GM19395 (cell line): Measurements from ENCODE around the gene PKN3.

Experiments used
- ATAC-seq: cut with Tn5 transposase; IDR thresholded peaks from one replicate; pipeline ENCODE4 v1.9.1; 2021; ENCODE audit warnings: mild to moderate bottlenecking, moderate library complexity; ENCODE audit not compliant: unreplicated experiment

Gene PKN3

GRCh38 chr9:128715436-128715750, 13.1 kb downstream of the PKN3 start:
- ATAC-seq: no peak

- no peak for ATAC-seq
Observed at GRCh38 chr9:128716581-128717254, 14.4 kb downstream of the PKN3 start.

DNA sequence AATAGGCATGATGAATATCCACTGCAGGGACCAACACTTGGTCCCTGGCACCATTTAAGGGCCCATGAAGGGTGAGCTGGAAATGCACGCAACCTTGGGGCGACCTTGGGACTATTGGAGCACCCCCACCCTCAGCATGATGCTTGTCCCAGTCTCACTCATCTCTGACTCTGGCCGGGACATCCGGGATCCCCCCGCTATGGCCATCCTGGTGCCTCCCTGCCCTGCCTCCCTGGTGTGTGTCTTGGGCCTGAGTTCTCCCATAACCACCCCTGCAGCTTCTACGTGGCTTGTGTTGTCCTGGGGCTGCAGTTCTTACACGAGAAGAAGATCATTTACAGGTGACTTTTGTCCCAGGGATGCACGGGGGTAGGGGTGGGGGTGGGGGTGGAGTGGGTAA, 15.7 kb downstream of the PKN3 start:
- no peak for ATAC-seq

- ATAC-seq: no peak
Observed at GRCh38 chr9:128718475-128718874, 16.2 kb downstream of the PKN3 start.

- no peak for ATAC-seq
Observed at GRCh38 chr9:128719919-128720605, 17.8 kb downstream of the PKN3 start.

DNA sequence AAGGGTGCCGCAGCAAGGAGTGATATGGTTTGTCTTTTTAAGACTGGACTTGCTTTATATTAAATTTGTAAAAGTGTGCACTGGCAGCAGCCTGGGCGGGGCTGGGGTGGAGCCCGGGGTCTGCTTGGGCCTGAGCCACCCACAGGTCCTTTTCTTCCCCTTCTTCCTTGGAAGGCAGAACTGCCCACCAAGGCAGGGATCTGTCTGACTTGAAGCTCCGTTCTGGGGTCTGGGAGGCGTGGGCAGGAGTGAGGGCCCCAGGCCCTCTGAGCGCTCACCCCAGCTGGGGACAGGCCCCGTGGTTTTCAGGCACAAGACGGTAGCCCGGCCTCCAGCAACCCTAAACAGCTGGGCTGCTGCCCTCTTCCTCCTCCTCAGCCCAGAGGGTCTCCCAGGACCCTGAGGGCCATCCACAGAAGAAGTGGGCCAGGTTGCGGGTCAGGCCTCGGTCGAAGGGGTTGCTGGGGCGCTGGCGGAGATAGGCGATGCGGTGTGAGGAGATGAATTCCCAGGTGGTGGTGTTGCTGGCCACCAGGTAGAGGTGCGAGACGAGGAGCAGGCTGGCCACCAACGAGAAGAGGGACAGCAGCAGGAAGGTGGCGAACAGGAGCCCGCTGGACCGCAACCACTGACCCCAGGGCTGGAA, 18.7 kb downstream of the PKN3 start:
- no peak for ATAC-seq

DNA sequence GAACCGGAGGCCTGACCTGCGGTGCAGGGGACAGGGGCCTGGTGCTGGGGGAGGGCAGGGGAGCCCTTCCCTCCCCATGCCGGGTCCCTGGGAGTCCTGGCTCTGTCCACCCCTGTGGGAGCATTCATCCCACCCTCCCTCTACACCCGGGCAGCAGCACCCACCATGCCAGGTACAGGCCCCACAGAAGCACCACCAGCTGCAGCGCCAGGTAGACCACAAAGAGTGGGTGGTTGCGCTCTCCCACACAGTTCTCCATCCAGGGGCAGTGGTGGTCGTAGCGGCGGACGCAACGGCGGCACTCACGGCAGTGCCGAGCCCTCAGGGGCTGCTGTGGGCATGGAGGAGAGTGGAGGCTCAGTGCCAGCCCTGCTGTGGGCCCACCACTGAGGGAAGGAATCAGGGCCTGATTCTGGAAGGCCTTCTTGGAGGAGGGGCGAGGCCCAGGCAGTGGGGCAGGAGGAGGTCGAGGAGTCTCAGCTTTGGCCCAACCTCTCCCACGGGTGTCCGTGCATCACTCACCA, 19.2 kb downstream of the PKN3 start:
- ATAC-seq: no peak

- ATAC-seq: no peak
Observed at GRCh38 chr9:128722380-128723351, 20.4 kb downstream of the PKN3 start.

DNA sequence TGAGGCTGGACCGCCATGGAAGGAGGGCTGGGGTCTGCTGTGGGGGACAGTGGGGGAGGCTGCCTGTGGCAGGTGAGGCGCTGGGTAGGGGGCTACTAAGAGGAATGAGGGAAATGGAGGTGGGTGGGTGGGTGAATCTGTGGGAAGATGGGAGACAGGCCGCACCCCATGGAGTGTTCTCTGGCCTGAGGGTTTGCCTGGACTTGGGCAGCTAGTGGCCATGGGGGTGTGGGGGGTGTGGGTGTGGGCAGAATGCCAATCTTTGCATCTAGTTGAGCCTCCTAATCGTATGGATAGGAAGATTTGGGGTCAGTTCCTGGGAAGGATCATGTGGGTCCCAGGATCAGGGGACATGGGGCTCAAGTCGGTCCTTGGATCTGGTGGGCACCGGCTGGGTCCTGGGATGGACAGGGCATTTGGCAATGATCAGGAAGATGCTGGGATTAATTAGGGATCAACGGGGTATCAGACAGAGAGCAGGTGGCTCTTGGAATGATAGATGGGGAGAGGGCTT, 21.1 kb downstream of the PKN3 start:
- ATAC-seq: no peak

DNA sequence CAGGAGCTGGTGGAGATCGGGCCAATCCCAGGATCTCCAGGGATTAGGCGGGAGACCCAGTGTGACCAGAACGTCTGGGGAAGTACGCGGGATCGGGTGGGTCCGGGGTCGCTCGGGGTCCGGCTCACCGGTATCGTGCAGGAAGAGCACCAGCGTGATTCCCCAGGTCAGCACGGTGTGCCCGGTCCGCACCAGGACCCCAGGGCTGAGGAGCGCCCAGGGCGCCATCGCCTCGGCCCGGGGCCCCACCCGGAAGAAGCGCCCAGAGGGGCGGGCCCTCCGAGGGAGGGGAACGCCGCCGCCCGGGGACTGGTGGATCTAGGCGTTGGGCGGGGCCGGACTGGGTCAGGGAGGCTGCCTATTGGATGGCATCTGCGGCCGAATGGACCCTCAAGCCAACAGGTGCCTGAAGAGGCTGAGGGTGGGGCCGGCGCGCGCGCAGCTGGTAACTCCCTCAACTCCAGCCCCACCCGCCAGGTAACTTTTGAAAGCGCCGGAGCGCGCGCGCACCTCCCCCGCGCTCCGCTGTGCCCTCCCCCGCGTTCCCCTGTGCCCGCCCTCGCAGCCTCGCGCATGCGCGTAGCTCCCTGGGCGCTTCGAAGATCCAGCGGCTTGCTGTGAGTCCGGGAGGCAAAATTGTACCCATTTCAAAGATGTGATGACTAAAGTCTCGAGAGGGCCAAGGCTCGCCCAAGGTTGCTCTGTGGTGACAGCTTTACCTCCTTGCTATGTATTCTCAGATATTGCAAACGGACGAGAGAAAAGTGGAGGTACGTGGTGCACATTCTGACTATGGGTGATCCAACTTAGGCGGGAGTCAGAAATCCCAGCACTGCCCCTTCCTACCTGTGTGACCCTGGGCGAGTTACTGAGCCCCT, 21.8 kb downstream of the PKN3 start, which contains the start of gene ZDHHC12:
Gene ZDHHC12, minus strand, starts transcription at position 262 of the 878 bp plus-strand sequence. Its CDS starts 34 bp downstream, at position 228.
- peak; percentile 84 for ATAC-seq

DNA sequence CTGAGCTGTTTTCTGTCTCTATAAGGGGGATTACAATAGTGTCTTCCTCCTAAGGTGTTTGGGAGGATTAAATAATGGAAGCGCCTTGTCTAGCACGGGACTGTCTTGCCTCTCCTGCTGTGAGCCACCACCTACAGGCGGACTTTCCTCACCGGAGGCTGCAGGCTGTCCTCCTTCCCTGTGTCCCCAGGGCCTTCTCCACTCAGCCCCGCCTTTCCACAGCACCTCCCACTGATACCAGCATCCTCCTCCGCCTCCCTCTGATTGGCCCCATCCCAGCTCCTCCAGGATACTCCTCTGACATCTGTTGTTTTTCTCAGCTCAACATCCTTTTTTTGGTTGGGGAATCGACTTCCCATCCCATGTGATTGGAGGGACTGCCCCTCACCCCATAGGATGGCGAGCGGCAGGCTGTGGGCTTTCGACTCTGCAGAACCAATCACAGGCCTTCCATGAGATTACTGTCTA, 22.5 kb downstream of the PKN3 start:
- peak; percentile 19 for ATAC-seq

GRCh38 chr9:128727640-128728248, 25.4 kb downstream of the PKN3 start:
- ATAC-seq: no peak

GRCh38 chr9:128728298-128728697, 26.0 kb downstream of the PKN3 start:
- no peak for ATAC-seq

DNA sequence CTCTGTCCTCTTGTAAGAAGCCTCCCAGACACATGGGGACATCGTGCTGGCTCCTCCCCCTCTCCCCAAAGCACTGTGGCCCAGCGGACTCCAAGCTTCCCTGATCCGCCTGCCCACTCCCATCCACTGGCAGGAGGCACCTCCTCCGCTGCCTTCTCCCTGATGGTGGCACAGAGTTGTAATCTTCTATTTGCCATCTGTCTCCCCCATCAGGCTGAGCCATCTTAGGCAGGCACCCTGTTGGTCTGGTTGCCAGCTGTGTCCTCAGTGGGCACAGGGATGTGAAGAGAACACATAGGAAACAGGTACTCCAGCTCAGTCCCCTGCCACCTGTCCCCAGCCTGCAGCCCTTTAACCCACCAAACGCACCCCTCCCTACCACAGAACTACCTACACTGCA, 27.0 kb downstream of the PKN3 start:
- no peak for ATAC-seq

DNA sequence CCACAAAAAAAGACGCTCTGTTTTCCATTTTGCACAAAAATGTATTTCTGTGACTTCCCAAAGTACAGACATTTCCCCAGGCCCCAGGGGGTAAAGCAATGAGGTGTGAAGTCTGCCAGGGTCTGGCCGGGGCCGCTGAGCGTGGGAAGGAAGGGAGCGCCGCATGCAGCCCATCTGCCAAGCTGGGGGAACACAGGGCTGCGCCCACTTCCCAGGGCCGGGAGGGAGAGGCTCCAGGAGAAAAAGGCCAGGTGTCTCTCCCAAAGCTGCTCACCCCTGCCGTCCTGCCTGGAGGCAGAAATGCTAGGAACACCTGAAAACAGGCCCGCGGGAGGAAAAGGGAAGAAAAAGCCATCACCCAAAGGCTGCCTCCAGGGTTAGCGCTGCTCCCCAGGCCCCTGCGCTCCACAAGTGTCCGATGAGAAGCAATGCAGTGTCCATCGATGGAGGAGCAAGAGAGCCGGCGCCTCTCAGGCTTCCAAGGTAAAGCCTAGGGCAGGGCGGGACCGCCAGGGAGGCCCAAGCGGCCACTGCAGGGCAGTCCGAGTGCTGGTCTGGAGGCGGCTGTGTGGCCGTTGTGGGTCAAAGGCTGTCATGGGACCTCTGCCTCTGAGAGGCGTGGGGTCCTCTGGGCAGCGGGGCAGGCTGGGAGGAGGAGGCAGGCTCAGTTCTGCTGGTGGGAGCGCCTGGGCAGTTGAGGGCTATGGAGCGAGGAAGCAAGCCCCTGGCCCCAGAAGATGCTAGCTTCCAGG, 27.6 kb downstream of the PKN3 start:
- no peak for ATAC-seq

DNA sequence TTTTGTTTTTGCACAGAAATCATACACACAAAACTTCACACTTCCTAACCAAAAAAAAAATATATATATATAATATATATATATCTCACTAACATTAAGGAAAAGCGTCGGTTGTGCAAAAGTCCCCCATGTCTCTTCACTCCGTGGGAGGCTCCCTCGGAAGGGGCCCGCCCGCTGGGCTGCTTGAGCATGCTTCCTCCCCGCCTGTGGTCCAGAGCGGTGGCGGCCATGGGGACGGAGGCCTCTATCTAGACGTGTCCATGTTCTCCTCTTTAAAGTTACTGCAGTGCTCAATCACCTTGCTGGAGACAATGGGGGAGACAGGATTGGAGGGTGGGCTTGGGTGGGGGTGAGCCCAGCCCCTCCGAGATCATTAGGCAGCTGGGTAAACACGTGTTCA, 28.8 kb downstream of the PKN3 start:
- ATAC-seq: no peak

DNA sequence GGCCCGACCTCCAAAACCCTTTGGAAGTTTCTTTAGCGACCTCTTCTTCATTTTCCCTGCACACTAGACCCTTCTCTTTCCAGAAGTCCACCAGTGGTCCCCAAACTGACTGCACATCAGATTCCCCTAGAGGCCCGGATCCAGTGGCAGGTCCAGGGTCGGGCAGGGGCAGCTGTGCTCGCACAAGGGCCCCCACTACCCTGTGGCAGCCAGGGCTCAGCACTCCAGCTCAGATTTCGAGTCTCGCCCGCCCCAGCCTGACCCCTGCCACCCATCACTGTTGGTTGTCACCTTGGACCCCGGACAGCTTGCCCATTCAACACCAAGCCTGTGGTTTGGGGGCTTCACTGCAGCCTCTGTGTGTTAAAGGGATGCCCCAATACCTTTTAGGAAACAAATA, 29.4 kb downstream of the PKN3 start:
- no peak for ATAC-seq

- ATAC-seq: no peak
Observed at GRCh38 chr9:128732576-128732975, 30.3 kb downstream of the PKN3 start.
